Endothelial cell of umbilical vein (primary cell): ENCODE measurements around the gene PPP4R4. TPM values are rescaled to one million over a fixed set of nuclear protein-coding genes. Genes with fewer than 3 reads are reported as not detected.

ENCODE experiments used
- BruUV-seq: library from RNA; stranded (reverse); fragments of 400-500 nt; replicated peaks from 2 replicates; lab custom pipeline; 2021; lab: Mats Ljungman, UMichigan
- CTCF ChIA-PET: fragments of 300-600, 350-600 bp; sonication (Branson Sonifier 250); formaldehyde crosslinking; loops from one replicate; lab custom pipeline; 2021; ENCODE audit warnings: antibody characterized with exemption, inconsistent platforms; lab: Charles Lee
- POLR2A ChIA-PET: fragments of 300-600, 350-600 bp; sonication (Branson Sonifier 250); formaldehyde crosslinking; loops from one replicate; lab custom pipeline; 2021; ENCODE audit warnings: antibody characterized with exemption, inconsistent platforms; lab: Charles Lee
- DNase-seq: peaks from one replicate; pipeline ENCODE4 v3.0.0-alpha.2; 2011; ENCODE audit warnings: low read depth, low spot score
- FAIRE-seq: peaks from 2 replicates; lab custom pipeline; 2011; peaks lifted over from hg19 to GRCh38; lab: Jason Lieb, UNC
- H2AFZ ChIP-seq: 2 replicates; pipeline ENCODE4 v1.6.0; 2012; ENCODE audit warnings: low read depth, low read length, control low read depth, inconsistent platforms
- H3K27ac ChIP-seq: 2 replicates; pipeline ENCODE4 v1.5.1; 2011; ENCODE audit warnings: low read depth, mild to moderate bottlenecking, control low read depth, low read length, moderate library complexity; ENCODE audit not compliant: insufficient read depth
- H3K27me3 ChIP-seq, 2 experiments: 2 replicates each; pipeline versions ENCODE4 v1.6.0 to v1.6.1; 2011; ENCODE audit warnings: low read length in 2 of 2, mixed read lengths in 1 of 2; ENCODE audit not compliant: control insufficient read depth in 2 of 2, insufficient read depth in 2 of 2
- H3K36me3 ChIP-seq, 2 experiments: 2 replicates in 1 of 2; 3 replicates in 1 of 2; pipeline ENCODE4 v1.5.1; 2011; ENCODE audit warnings: low read length in 2 of 2, mild to moderate bottlenecking in 1 of 2, moderate library complexity in 1 of 2; ENCODE audit not compliant: control insufficient read depth in 2 of 2, insufficient read depth in 2 of 2; ENCODE audit errors: extremely low read depth in 1 of 2
- H3K4me1 ChIP-seq: 3 replicates; pipeline ENCODE4 v1.5.1; 2011; ENCODE audit warnings: mild to moderate bottlenecking, low read length; ENCODE audit not compliant: control insufficient read depth, insufficient read depth; ENCODE audit errors: extremely low read depth
- H3K4me2 ChIP-seq: 2 replicates; pipeline ENCODE4 v1.6.1; 2011; ENCODE audit warnings: low read length, control low read depth, mixed read lengths; ENCODE audit not compliant: insufficient read depth
- H3K4me3 ChIP-seq, 3 experiments: fragments of 200-600 bp in 1 of 3; sonication (generic), shearing (Covaris generic) in 1 of 3; replicated peaks in 1 of 3; 2 replicates each; pipeline ENCODE4 v1.5.1; 2011 to 2016; ENCODE audit warnings: control low read depth in 3 of 3, low read length in 3 of 3, mild to moderate bottlenecking in 2 of 3, inconsistent platforms in 1 of 3, low read depth in 1 of 3, moderate library complexity in 1 of 3; ENCODE audit not compliant: insufficient read depth in 1 of 3
- H3K79me2 ChIP-seq: 2 replicates; pipeline ENCODE4 v1.6.0; 2012; ENCODE audit warnings: low read length, inconsistent platforms; ENCODE audit not compliant: control insufficient read depth, insufficient read depth
- H3K9ac ChIP-seq: replicated peaks from 2 replicates; pipeline ENCODE3; 2011; ENCODE audit warnings: low read length, control low read depth; ENCODE audit not compliant: insufficient read depth; ENCODE audit errors: extremely low read depth
- H3K9me1 ChIP-seq: replicated peaks from 3 replicates; pipeline ENCODE4 v1.6.0; 2011; ENCODE audit warnings: mild to moderate bottlenecking, low read length; ENCODE audit not compliant: control insufficient read depth, insufficient read depth; ENCODE audit errors: extremely low read depth
- H3K9me3 ChIP-seq: replicated peaks from 2 replicates; pipeline ENCODE4 v1.5.1; 2012; ENCODE audit warnings: low read length, inconsistent platforms; ENCODE audit not compliant: control insufficient read depth, insufficient read depth
- H4K20me1 ChIP-seq: replicated peaks from 2 replicates; pipeline ENCODE3; 2011; ENCODE audit warnings: mild to moderate bottlenecking, low read length; ENCODE audit not compliant: control insufficient read depth, insufficient read depth; ENCODE audit errors: extremely low read depth
- EZH2 ChIP-seq: IDR thresholded peaks from 2 replicates; pipeline ENCODE4 v1.6.1; 2012; ENCODE audit warnings: borderline replicate concordance, low read depth, mild to moderate bottlenecking, moderate library complexity, low read length, inconsistent platforms; ENCODE audit not compliant: severe bottlenecking
- FOS ChIP-seq: IDR thresholded peaks from 2 replicates; pipeline ENCODE4 v1.6.1; 2011; ENCODE audit warnings: mild to moderate bottlenecking, low read length, moderate library complexity, borderline replicate concordance; ENCODE audit not compliant: insufficient read depth
- GATA2 ChIP-seq: IDR thresholded peaks from 2 replicates; pipeline ENCODE4 v1.7.0; 2011; ENCODE audit warnings: low read depth, mild to moderate bottlenecking, moderate library complexity, mixed read lengths, low read length; ENCODE audit not compliant: insufficient read length, insufficient read depth
- POLR2A ChIP-seq: IDR thresholded peaks from 2 replicates; pipeline ENCODE4 v1.6.1; 2012; ENCODE audit warnings: low read depth, mild to moderate bottlenecking, control low read depth, low read length
- POLR2AphosphoS5 ChIP-seq: IDR thresholded peaks from 2 replicates; pipeline ENCODE4 v1.6.1; 2012; ENCODE audit warnings: low read depth, mild to moderate bottlenecking, control low read depth, low read length, moderate library complexity; ENCODE audit not compliant: insufficient read depth
- dilution Hi-C: fragments of 300-500 bp; cut with MboI; formaldehyde crosslinking; loops from one replicate; pipeline ENCODE4 v1.15.0; 2019; ENCODE audit warnings: low sequenced_read_pairs; ENCODE audit not compliant: extremely low pct_ligation_motif_present
- intact Hi-C: fragments of 100-400 bp; cut with micrococcal nuclease; formaldehyde crosslinking; loops from one replicate; pipeline ENCODE4 v1.10.0; 2022
- polyA plus RNA-seq, 4 experiments: library from polyadenylated mRNA; depleted of rRNA in 3 of 4; stranded (reverse) in 3 of 4; unstranded in 1 of 4; fragments of >200 nt; gene quantifications; 2 replicates each; pipeline versions ENCODE4 v1.2.1 to v1.2.3, GENCODE V29; 2011 to 2012; ENCODE audit warnings: missing spikeins in 1 of 4
- total RNA-seq: library from RNA; stranded (reverse); gene quantifications from 2 replicates; pipeline ENCODE4 v1.2.3, GENCODE V29; 2021
- TF ChIP-seq, protein P1 (sequence below): IDR thresholded peaks from 2 replicates; pipeline ENCODE4 v1.6.1; 2011; ENCODE audit not compliant: insufficient read depth, insufficient read length

Gene PPP4R4
- total and polyA plus RNA-seq, 2 donors (not counting 3 experiments of a cell fraction or from before 2014, with no cell fraction given) = not detected

DNA sequence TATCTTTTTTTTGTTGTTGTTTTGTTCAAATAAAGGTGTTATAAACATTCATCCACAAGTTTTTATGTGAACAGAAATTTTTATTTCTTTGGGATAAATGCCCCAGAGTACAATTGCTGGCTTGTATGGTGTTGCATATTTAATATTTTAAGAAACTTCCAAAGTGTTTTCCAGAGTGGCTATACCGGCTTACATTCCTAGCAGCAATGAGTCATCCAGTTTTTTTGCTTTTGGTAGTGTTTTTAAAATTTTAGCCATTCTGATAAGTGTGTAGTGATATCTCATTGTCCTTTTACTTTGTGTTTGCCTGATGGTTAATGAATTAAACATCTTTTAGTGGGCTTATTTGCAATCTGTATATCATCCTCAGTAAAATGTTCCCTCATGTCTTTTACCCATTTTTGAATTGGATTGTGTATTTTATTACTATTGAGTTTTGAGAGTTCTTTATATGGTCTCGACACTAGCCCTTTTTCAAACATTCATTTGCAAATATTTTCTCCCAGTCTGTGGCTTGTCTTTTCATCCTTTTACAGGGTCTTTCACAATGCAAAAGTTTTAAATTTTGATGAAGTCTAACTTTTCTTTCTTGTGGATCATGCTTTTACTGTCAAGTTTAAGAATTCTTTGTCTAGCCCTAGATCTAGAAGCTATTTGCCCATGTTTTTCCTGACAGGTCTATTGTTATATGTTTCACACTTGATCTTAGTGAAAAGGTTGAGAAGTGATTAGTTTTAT lies 29.5 kb downstream of the PPP4R4 start:
- H3K4me3 ChIP-seq = no peak overlapping the region
- no peak for DNase-seq
- no peaks in the 10 kb centered on the region for H3K9me3 ChIP-seq
- no peak overlapping the region for H3K9ac ChIP-seq
- no peaks in the 10 kb centered on the region for H3K36me3 ChIP-seq
- FAIRE-seq = no peak
- BruUV-seq = no TSS peak
- CTCF ChIA-PET = no interaction called here
- H3K4me1 ChIP-seq = no peaks in the 10 kb centered on the region
- H3K79me2 ChIP-seq = no peaks in the 10 kb centered on the region
- no peaks in the 10 kb centered on the region for H4K20me1 ChIP-seq
- no peak for TF ChIP-seq POLR2A
- no peak for TF ChIP-seq POLR2AphosphoS5
- TF ChIP-seq EZH2 = no peak
- TF ChIP-seq, protein P1, sequence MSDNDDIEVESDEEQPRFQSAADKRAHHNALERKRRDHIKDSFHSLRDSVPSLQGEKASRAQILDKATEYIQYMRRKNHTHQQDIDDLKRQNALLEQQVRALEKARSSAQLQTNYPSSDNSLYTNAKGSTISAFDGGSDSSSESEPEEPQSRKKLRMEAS = no peak
- H3K27me3 ChIP-seq = peaks cover 0 to 2% of the 10 kb centered on the region in 2 experiments
- no peak overlapping the region for H3K4me2 ChIP-seq
- dilution Hi-C loops (no loop called here), intact Hi-C loops (no loop called here)
- H3K27ac ChIP-seq = no peak overlapping the region
- H2AFZ ChIP-seq = no peak overlapping the region
- POLR2A ChIA-PET = no interaction called here
- H3K9me1 ChIP-seq = no peaks in the 10 kb centered on the region

- no peaks in the 10 kb centered on the region for H4K20me1 ChIP-seq
- H2AFZ ChIP-seq = no peak overlapping the region
- no peak overlapping the region for H3K9ac ChIP-seq
- intact Hi-C loops (no loop called here), dilution Hi-C loops (loop anchor here (10.0 kb wide), 1 partner anchor 52 kb away; no protein-coding TSS in a partner anchor)
- H3K36me3 ChIP-seq = no peaks in the 10 kb centered on the region
- no peaks in the 10 kb centered on the region for H3K9me1 ChIP-seq
- no peaks in the 10 kb centered on the region for H3K79me2 ChIP-seq
- BruUV-seq = no TSS peak
- H3K27ac ChIP-seq = no peak overlapping the region
- FAIRE-seq (no peak), DNase-seq (no peak)
- no peak overlapping the region for H3K4me2 ChIP-seq
- H3K4me3 ChIP-seq = no peak overlapping the region
- H3K9me3 ChIP-seq = no peaks in the 10 kb centered on the region
- no peaks in the 10 kb centered on the region for H3K4me1 ChIP-seq
- ChIA-PET POLR2A (no interaction called here), CTCF (no interaction called here)
- TF ChIP-seq GATA2 (no peak), POLR2A (no peak), FOS (peak; percentile 7), EZH2 (no peak)
- H3K27me3 ChIP-seq = no peaks in the 10 kb centered on the region
Observed at GRCh38 chr14:94213021-94213420, 38.9 kb downstream of the PPP4R4 start.
